Memory B cell (primary cell): ENCODE data around the gene PRPF19.

Experiments
- ATAC-seq: fragments of 150-1000 bp; cut with Tn5 transposase; 2 replicates; pipeline ENCODE4 v1.10.0; 2021; ENCODE audit warnings: low read depth, mild to moderate bottlenecking, moderate library complexity
- DNase-seq, 2 donors: peaks; one replicate each; pipeline ENCODE4 v3.0.0; 2022; ENCODE audit warnings: low spot score in 2 of 2
- H3K27ac Mint-ChIP-seq: one replicate; pipeline ENCODE4 v1.8.0; 2022; ENCODE audit warnings: mild to moderate bottlenecking, moderate library complexity, mixed read lengths
- H3K27me3 Mint-ChIP-seq: one replicate; pipeline ENCODE4 v1.8.0; 2022; ENCODE audit warnings: mixed read lengths
- H3K36me3 Mint-ChIP-seq: one replicate; pipeline ENCODE4 v1.8.0; 2022; ENCODE audit warnings: mild to moderate bottlenecking, mixed read lengths
- H3K4me1 Mint-ChIP-seq: one replicate; pipeline ENCODE4 v1.8.0; 2022; ENCODE audit warnings: mixed read lengths
- H3K4me3 Mint-ChIP-seq: one replicate; pipeline ENCODE4 v1.8.0; 2022; ENCODE audit warnings: mild to moderate bottlenecking, moderate library complexity, mixed read lengths
- H3K9me3 Mint-ChIP-seq: one replicate; pipeline ENCODE4 v1.8.0; 2022; ENCODE audit warnings: mixed read lengths

The PRPF19 gene

GRCh38 chr11:60944490-60945294 lies 38.3 kb upstream of the PRPF19 start:
- DNase-seq = no peak
- Mint-ChIP-seq H3K4me3 (no peak overlapping the region), H3K27me3 (no peaks in the 10 kb centered on the region), H3K36me3 (peaks cover 30% of the 10 kb centered on the region), H3K27ac (peak overlapping the region; percentile 53), H3K9me3 (no peaks in the 10 kb centered on the region), H3K4me1 (peaks cover 53% of the 10 kb centered on the region)
- ATAC-seq = peak; percentile 71

- no peaks in the 10 kb centered on the region for H3K9me3 Mint-ChIP-seq
- ATAC-seq (no peak), DNase-seq (no peak)
- H3K4me1 Mint-ChIP-seq = peaks cover 43% of the 10 kb centered on the region
- H3K27me3 Mint-ChIP-seq = no peaks in the 10 kb centered on the region
- H3K36me3 Mint-ChIP-seq = peaks cover 43% of the 10 kb centered on the region
- H3K27ac Mint-ChIP-seq = peak overlapping the region; percentile 20
- H3K4me3 Mint-ChIP-seq = no peak overlapping the region
These were observed 36.7 kb upstream of the PRPF19 start for GRCh38 chr11:60942970-60943565.

GRCh38 chr11:60942219-60942618 lies 35.8 kb upstream of the PRPF19 start:
- DNase-seq = no peak
- H3K9me3 Mint-ChIP-seq = no peaks in the 10 kb centered on the region
- peaks cover 44% of the 10 kb centered on the region for H3K36me3 Mint-ChIP-seq
- H3K27me3 Mint-ChIP-seq = no peaks in the 10 kb centered on the region
- H3K4me3 Mint-ChIP-seq = peak overlapping the region; percentile 21
- peaks cover 43% of the 10 kb centered on the region for H3K4me1 Mint-ChIP-seq
- ATAC-seq = no peak
- H3K27ac Mint-ChIP-seq = no peak overlapping the region

DNA sequence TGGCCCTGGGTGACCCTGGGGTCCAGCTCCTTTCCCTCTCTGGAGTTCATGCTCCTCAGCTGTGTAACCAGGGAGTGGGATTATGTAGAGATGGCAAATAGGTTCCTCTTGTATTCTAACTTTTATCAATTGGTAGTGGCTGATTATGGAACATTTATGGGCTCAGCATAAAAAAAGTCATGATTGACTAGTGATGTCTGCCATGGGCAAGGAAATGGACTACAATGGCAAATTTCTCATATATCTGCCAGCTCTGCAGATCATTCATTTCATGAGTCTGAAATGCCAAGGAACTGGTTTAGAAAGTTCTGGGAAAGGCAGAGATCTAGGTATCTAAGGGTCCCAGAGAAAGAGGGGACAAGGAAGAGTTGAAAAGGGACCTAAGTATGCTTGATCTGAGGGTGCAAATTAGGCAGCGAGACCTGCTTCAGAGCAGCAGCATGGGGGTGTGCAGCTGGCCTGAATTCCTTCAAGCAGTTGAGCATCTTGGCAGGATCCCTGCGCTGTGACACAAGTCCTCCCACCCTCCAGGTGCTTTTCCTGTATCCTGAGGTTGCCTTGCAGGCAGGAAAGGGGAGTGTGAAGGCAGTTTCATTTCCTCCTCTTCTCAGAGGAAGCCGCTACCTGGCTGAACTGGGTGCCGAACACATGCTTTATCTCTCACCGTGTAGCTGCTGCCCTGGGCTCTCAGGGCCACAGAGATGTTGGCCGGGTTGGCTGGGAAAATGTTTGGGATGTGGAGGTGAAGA lies 35.2 kb upstream of the PRPF19 start:
- Mint-ChIP-seq H3K27ac (peak overlapping the region; percentile 45), H3K9me3 (no peaks in the 10 kb centered on the region), H3K4me1 (peaks cover 43% of the 10 kb centered on the region), H3K36me3 (peaks cover 46% of the 10 kb centered on the region), H3K4me3 (peak overlapping the region; percentile 21), H3K27me3 (no peaks in the 10 kb centered on the region)
- DNase-seq = no peak
- ATAC-seq = peak; percentile 58

- Mint-ChIP-seq H3K4me1 (peaks cover 40% of the 10 kb centered on the region), H3K9me3 (no peaks in the 10 kb centered on the region), H3K4me3 (no peak overlapping the region), H3K27me3 (no peaks in the 10 kb centered on the region), H3K36me3 (peaks cover 35% of the 10 kb centered on the region), H3K27ac (peak overlapping the region; percentile 61)
- DNase-seq (no peak), ATAC-seq (no peak)
These were observed 33.5 kb upstream of the PRPF19 start for GRCh38 chr11:60939855-60940254.

- H3K27ac Mint-ChIP-seq = no peak overlapping the region
- no peaks in the 10 kb centered on the region for H3K9me3 Mint-ChIP-seq
- peaks cover 29% of the 10 kb centered on the region for H3K36me3 Mint-ChIP-seq
- no peak overlapping the region for H3K4me3 Mint-ChIP-seq
- ATAC-seq = no peak
- no peak for DNase-seq
- H3K4me1 Mint-ChIP-seq = peaks cover 39% of the 10 kb centered on the region
- no peaks in the 10 kb centered on the region for H3K27me3 Mint-ChIP-seq
These were observed 32.9 kb upstream of the PRPF19 start for GRCh38 chr11:60939301-60939700.

DNA sequence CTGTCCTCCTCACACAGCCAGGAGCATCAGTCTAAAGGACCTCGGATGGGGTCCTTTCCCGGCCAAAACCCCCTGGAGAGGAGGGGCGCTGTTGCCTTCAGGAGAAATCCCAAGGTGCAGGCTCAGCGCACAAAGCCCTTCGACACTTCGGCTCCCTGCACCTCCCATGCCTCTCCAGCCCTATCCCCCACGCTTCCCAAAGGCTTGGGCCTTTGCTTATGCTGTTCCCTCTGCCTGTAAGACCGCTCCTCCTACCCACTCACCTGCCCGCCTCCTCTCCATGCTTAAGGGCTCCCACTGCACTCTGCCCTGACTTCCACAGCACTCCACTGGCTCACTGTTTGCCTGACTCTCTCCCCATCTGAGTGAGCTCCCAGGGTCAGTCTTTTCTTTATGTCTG lies 32.1 kb upstream of the PRPF19 start:
- H3K27me3 Mint-ChIP-seq = no peaks in the 10 kb centered on the region
- H3K4me3 Mint-ChIP-seq = no peak overlapping the region
- DNase-seq (no peak), ATAC-seq (no peak)
- H3K27ac Mint-ChIP-seq = peak overlapping the region; percentile 42
- H3K36me3 Mint-ChIP-seq = peaks cover 26% of the 10 kb centered on the region
- no peaks in the 10 kb centered on the region for H3K9me3 Mint-ChIP-seq
- peaks cover 40% of the 10 kb centered on the region for H3K4me1 Mint-ChIP-seq

DNA sequence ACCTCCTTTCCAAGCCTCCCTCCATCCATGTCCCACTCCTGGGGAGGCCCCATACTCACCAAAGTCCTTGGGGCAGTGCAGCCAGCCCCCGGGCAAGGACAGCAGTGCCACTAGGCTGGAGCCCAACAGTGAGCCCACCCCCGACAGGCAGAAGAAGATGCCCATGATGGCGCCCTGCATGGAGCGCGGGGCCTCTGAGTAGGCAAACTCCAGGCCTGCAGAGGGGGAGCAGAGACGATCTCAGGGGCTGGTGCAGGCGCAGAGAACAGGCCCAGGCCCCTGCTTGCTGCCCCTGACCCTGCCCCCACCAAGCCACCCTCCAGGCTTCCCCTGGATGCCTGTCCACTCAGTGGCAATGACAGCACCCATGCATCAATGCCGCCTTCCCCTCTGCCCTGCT lies 31.4 kb upstream of the PRPF19 start:
- Mint-ChIP-seq H3K27me3 (no peaks in the 10 kb centered on the region), H3K4me3 (no peak overlapping the region), H3K27ac (peak overlapping the region; percentile 42), H3K36me3 (peaks cover 26% of the 10 kb centered on the region), H3K9me3 (no peaks in the 10 kb centered on the region), H3K4me1 (peaks cover 41% of the 10 kb centered on the region)
- ATAC-seq = no peak
- DNase-seq = no peak

- ATAC-seq = no peak
- Mint-ChIP-seq H3K36me3 (peaks cover 26% of the 10 kb centered on the region), H3K4me1 (peaks cover 39% of the 10 kb centered on the region)
These were observed 30.8 kb upstream of the PRPF19 start for GRCh38 chr11:60937144-60937527.

DNA sequence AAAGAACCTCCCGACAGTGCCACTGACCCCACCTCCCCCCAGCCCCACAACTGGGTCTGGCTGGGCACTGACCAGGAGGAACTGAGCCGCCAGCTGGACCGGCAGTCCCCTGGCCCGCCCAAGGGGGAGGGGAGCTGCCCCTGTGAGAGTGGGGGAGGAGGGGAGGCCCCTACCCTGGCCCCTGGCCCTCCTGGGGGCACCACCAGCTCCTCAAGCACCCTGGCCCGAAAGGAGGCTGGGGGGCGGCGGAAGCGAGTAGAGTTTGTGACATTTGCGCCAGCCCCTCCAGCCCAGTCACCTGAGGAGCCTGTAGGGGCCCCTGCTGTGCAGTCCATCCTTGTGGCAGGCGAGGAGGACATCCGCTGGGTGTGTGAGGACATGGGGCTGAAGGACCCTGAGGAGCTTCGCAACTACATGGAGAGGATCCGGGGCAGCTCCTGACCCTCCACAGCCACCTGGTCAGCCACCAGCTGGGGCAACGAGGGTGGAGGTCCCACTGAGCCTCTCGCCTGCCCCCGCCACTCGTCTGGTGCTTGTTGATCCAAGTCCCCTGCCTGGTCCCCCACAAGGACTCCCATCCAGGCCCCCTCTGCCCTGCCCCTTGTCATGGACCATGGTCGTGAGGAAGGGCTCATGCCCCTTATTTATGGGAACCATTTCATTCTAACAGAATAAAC lies 30.2 kb upstream of the PRPF19 start:
- H3K27ac Mint-ChIP-seq = peak overlapping the region; percentile 88
- no peaks in the 10 kb centered on the region for H3K9me3 Mint-ChIP-seq
- H3K36me3 Mint-ChIP-seq = peaks cover 26% of the 10 kb centered on the region
- DNase-seq (no peak), ATAC-seq (no peak)
- peaks cover 38% of the 10 kb centered on the region for H3K4me1 Mint-ChIP-seq
- no peaks in the 10 kb centered on the region for H3K27me3 Mint-ChIP-seq
- H3K4me3 Mint-ChIP-seq = no peak overlapping the region

More at GRCh38 chr11:60937144-60937527, 30.8 kb upstream of the PRPF19 start:
- H3K27ac Mint-ChIP-seq = peak overlapping the region; percentile 53
- DNase-seq = no peak
- no peak overlapping the region for H3K4me3 Mint-ChIP-seq
- no peaks in the 10 kb centered on the region for H3K27me3 Mint-ChIP-seq
- H3K9me3 Mint-ChIP-seq = no peaks in the 10 kb centered on the region

- Mint-ChIP-seq H3K27ac (peak overlapping the region; percentile 88), H3K27me3 (no peaks in the 10 kb centered on the region)
- ATAC-seq = no peak
These were observed 29.5 kb upstream of the PRPF19 start for GRCh38 chr11:60935676-60936442.

DNA sequence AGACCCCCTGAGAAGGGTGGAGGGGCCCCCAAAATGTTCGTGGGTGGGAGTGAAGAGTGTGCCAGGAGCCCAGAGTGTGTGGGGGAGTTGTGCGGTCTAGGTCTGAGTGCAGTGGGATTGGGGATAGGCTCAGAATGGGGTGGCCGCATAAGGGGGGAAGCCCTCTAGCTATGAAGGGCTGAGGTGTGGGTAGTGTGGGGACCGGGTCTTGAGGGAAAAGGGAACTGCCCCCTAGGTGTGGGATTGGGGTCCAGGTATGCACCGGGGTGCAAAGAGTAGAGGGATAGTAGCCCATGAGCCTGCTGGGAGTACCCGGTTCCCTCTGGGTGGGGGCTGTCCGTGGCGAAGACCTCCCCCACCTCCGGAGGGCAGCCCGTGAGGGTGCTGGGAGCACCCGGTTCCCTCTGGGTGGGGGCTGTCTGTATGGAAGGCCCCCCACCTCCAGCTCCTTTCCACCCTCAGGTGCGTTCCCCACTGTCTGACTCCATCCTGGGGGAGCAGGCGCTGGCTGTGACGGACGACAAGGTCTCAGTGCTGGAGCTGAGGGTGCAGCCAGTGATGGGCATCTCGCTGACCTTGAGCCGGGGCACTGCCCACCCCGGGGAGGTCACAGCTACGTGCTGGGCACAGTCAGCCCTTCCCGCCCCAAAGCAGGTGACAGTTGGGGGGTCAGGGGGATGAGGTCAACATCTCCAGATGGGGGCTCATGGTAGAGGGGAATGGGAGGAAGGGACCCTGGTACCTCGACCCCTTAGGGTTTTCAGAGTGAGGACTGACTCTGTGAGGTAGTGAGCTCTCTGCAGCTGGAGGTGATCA lies 28.6 kb upstream of the PRPF19 start:
- ATAC-seq = no peak
- Mint-ChIP-seq H3K9me3 (no peaks in the 10 kb centered on the region), H3K4me1 (peaks cover 40% of the 10 kb centered on the region), H3K27me3 (no peaks in the 10 kb centered on the region), H3K27ac (peak overlapping the region; percentile 88), H3K4me3 (no peak overlapping the region), H3K36me3 (peaks cover 19% of the 10 kb centered on the region)
- no peak for DNase-seq

More at GRCh38 chr11:60935676-60936442, 29.5 kb upstream of the PRPF19 start:
- peaks cover 38% of the 10 kb centered on the region for H3K4me1 Mint-ChIP-seq
- no peaks in the 10 kb centered on the region for H3K9me3 Mint-ChIP-seq
- no peak overlapping the region for H3K4me3 Mint-ChIP-seq
- peaks cover 19% of the 10 kb centered on the region for H3K36me3 Mint-ChIP-seq
- no peak for DNase-seq
